Mucosa of descending colon (tissue), 3 donors: ENCODE results near the gene MGST3. TPM values are rescaled to one million over a fixed set of nuclear protein-coding genes. Genes with fewer than 3 reads are reported as not detected.
"Not testable (repeated sequence)": the region's sequence is repeated elsewhere in the genome, so short reads cannot be mapped to it uniquely, and the experiment has no call there.

Experiments
- ATAC-seq: fragments of 200-7000 bp; cut with Tn5 transposase; one replicate; pipeline ENCODE4 v1.9.1; 2020; ENCODE audit warnings: mild to moderate bottlenecking, moderate library complexity
- DNase-seq, 3 donors: peaks; one replicate each; pipeline ENCODE4 v3.0.0-alpha.2; 2020
- H3K36me3 ChIP-seq: fragments of 200-600 bp; one replicate; pipeline ENCODE4 v1.8.0; 2021; ENCODE audit warnings: low read depth, mild to moderate bottlenecking
- H3K4me1 ChIP-seq: fragments of 200-600 bp; one replicate; pipeline ENCODE4 v1.8.0; 2021; ENCODE audit warnings: low read depth, mild to moderate bottlenecking
- H3K4me3 ChIP-seq: fragments of 200-600 bp; one replicate; pipeline ENCODE4 v1.8.0; 2021; ENCODE audit warnings: mild to moderate bottlenecking
- H3K9me3 ChIP-seq: fragments of 200-600 bp; one replicate; pipeline ENCODE4 v1.8.0; 2021; ENCODE audit warnings: mild to moderate bottlenecking
- intact Hi-C, 2 donors: fragments of 100-400 bp; cut with DNase I in 1 of 2; cut with micrococcal nuclease in 1 of 2; formaldehyde crosslinking; loops; one replicate each; pipeline versions ENCODE4 v1.11.0 to v1.11.1; 2022; cut with DNase I, micrococcal nuclease
- total RNA-seq, 3 donors: library from RNA; stranded (reverse); fragmentation: NEBNext Ultra II Directional in 2 of 3; extraction: Animal tissue kit (Norgen Biotek cat#: 25700) in 2 of 3; gene quantifications; one replicate each; pipeline versions ENCODE4 v1.2.1 to v1.2.4, GENCODE V29; 2021 to 2023
- TF ChIP-seq, protein P1 (sequence below): fragments of 200-600 bp; IDR thresholded peaks from one replicate; pipeline ENCODE4 v1.8.0; 2022; ENCODE audit warnings: antibody characterized with exemption, mild to moderate bottlenecking
- donor health status: DM: no; HTN: no; CAD: no; lungs with moderate emphysema.
- donor health status: DM: no; HTN: no; CAD: no.
- donor health status: DM: no; HTN: yes; CAD: no.

The MGST3 gene
- total RNA-seq, 3 donors from 2014 or later, result 236 to 436 (median 367) TPM

DNA sequence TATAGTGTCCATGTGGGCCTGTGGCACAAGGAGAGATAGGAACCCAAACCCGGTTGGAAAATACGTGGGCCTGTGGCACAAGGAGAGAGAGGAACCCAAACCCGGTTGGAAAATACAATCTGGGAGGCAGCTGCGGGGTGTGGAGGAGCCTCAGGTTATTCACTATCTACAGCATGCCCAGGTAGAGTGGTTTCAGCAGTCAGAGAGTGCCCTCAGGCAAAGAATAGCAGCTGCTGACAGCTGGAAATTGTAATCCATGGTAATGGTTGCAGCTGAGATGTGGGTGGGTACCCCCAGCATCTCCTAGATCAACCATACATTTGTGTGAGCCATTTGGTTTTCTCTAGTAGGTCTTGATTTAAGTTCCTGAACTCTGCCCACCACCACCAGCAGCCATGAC lies 25.8 kb upstream of the MGST3 start:
- Histone ChIP-seq H3K4me3 (no peak overlapping the region), H3K9me3 (no peaks in the 10 kb centered on the region), H3K4me1 (peaks cover 5% of the 10 kb centered on the region), H3K36me3 (no peaks in the 10 kb centered on the region)
- DNase-seq (no peak), ATAC-seq (no peak)
- intact Hi-C loops, result loop anchor here (10.0 kb wide), 2 partner anchors 90 to 310 kb away; partner anchors contain the start of gene ALDH9A1 (in 1 of the 2)
- TF ChIP-seq, protein P1, sequence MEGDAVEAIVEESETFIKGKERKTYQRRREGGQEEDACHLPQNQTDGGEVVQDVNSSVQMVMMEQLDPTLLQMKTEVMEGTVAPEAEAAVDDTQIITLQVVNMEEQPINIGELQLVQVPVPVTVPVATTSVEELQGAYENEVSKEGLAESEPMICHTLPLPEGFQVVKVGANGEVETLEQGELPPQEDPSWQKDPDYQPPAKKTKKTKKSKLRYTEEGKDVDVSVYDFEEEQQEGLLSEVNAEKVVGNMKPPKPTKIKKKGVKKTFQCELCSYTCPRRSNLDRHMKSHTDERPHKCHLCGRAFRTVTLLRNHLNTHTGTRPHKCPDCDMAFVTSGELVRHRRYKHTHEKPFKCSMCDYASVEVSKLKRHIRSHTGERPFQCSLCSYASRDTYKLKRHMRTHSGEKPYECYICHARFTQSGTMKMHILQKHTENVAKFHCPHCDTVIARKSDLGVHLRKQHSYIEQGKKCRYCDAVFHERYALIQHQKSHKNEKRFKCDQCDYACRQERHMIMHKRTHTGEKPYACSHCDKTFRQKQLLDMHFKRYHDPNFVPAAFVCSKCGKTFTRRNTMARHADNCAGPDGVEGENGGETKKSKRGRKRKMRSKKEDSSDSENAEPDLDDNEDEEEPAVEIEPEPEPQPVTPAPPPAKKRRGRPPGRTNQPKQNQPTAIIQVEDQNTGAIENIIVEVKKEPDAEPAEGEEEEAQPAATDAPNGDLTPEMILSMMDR, result no peak

DNA sequence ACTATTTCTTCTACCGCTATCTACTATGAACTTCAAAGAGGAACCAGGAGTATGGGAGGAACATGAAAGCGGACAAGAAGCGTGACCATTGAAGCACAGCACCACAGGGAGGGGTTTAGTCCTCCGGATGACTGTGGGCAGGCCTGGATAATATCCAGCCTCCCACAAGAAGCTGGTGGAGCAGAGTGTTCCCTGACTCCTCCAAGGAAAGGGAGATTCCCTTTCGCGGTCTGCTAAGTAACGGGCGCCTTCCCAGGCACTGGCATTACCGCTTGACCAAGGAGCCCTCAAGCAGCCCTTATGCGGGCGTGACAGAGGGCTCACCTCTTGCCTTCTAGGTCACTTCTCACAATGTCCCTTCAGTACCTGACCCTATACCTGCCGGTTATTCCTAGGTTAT lies 24.4 kb upstream of the MGST3 start:
- not testable (repeated sequence) for H3K4me1 ChIP-seq, H3K4me3 ChIP-seq, H3K36me3 ChIP-seq, ATAC-seq, DNase-seq, H3K9me3 ChIP-seq
- intact Hi-C loops, result loop anchor here (10.0 kb wide), 2 partner anchors 88 to 308 kb away; partner anchors contain the start of gene ALDH9A1 (in 1 of the 2)

DNA sequence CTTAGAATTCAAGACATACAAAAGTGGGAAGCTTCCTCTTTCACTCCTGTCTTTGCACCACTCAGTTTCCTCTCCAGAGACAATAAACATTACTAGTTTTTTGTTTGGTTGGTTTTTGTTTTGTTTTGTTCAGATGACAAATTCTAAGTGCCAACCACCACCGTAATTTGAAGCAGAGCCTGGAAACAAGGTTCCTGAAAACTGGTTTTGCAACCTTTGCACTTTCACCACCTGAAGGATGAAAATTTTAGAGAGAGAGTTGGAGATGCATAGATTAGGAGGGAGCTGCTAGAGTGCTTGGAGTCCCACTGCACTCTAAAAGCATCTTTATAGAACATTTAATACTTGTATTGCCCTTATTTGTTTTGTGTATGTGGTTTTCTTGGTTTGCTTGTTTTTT lies 20.2 kb upstream of the MGST3 start:
- no peak for ATAC-seq
- intact Hi-C loops, result no loop called here
- DNase-seq, result no peak
- Histone ChIP-seq H3K9me3 (no peaks in the 10 kb centered on the region), H3K4me1 (no peaks in the 10 kb centered on the region), H3K36me3 (no peaks in the 10 kb centered on the region), H3K4me3 (no peak overlapping the region)
- TF ChIP-seq, protein P1, result no peak

DNA sequence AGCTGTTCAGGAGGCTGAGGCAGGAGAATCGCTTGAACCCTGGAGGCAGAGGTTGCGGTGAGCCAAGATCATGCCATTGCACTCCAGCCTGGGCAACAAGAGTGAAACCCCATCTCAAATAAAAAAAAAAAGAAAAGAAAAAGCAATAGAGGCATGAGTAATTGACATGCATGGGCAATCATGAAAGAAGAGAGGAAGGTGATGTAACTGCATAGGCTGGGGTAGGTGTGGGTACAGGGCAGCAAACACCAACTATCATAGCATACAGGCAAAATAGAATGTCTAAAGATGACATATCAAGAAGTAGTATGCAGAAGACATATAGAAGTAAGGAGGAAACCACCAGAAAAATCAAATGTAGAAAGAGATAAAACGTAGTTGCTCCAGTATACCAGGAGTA lies 19.0 kb upstream of the MGST3 start:
- H3K4me1 ChIP-seq, result no peaks in the 10 kb centered on the region
- H3K9me3 ChIP-seq, result no peaks in the 10 kb centered on the region
- TF ChIP-seq, protein P1, result no peak
- H3K4me3 ChIP-seq, result no peak overlapping the region
- intact Hi-C loops, result no loop called here
- H3K36me3 ChIP-seq, result no peaks in the 10 kb centered on the region
- no peak for ATAC-seq
- no peak for DNase-seq

DNA sequence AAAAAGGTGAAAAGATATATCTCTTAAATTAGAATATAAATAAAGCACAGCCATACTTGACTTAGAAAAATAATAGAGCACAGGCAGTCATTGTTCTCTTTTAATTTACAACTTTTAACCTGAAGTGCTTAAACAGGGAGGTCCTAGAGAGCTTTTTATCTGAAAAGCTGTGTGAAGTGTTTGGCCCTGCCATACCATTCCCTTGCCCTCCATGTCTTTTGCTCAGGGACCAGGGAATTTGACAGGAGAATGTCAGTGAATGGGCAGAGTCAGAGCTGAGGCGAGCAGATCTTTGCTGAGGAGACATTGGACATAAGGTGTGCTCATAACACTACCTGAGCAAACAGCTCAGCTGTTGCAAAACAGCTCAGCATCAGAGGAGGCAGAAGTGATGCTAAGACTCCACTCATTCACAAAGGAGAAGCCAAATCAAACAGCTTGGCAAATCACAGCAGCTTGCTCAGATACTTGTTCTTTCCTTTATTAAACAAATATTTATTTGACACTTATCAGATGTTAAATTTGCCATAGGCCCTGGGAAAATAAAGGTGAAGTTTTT lies 14.9 kb upstream of the MGST3 start:
- no peak for ATAC-seq

DNA sequence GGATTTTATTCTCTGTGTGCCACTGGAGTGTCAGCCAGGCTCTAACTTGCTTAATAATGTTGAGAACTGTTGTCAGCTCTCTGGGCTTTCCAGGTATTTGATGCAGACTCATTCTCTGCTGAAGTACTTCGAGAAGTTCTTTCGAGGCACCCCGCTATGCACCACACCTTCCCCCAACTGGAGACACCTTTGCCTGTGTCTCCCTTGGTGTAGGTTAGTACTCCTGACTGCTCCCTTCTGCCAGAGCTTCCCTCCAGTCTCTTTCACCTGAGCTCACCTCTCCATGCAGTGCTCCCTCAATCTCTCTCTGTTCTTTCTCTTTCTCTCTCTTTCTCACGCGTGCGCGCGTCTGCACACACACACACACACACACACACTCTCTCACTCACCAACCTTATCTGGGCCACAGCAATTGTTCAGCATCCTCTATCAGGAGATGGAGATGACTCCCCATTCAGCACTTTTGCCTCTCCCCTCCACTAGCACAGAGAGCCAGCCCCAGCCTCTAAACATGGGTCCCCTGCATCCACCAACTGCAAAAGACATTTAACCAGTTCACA lies 14.0 kb upstream of the MGST3 start:
- intact Hi-C loops, result no loop called here
- Histone ChIP-seq H3K36me3 (no peaks in the 10 kb centered on the region), H3K4me3 (no peak overlapping the region), H3K4me1 (no peaks in the 10 kb centered on the region), H3K9me3 (no peaks in the 10 kb centered on the region)
- ATAC-seq, result no peak
- DNase-seq, result no peak
- TF ChIP-seq, protein P1, result no peak

More for the DNA sequence above, 14.9 kb upstream of the MGST3 start:
- Histone ChIP-seq H3K4me1 (no peaks in the 10 kb centered on the region), H3K4me3 (no peak overlapping the region), H3K36me3 (no peaks in the 10 kb centered on the region), H3K9me3 (no peaks in the 10 kb centered on the region)
- TF ChIP-seq, protein P1, result no peak
- no peak for DNase-seq
- intact Hi-C loops, result no loop called here
